GM21737 (cell line): Measurements from ENCODE around the gene PRUNE2.

ENCODE experiments used
- ATAC-seq: cut with Tn5 transposase; IDR thresholded peaks from one replicate; pipeline ENCODE4 v1.9.1; 2021; ENCODE audit warnings: mild to moderate bottlenecking, moderate library complexity; ENCODE audit not compliant: unreplicated experiment

Gene PRUNE2

GRCh38 chr9:76581731-76582130 is 324.2 kb downstream of the PRUNE2 start:
- ATAC-seq: no peak

GRCh38 chr9:76580820-76581219 is 325.1 kb downstream of the PRUNE2 start:
- ATAC-seq: no peak

- no peak for ATAC-seq
Measured at GRCh38 chr9:76580188-76580587, 325.7 kb downstream of the PRUNE2 start.

GRCh38 chr9:76576344-76576743 is 329.6 kb downstream of the PRUNE2 start:
- ATAC-seq: peak; percentile 74

DNA sequence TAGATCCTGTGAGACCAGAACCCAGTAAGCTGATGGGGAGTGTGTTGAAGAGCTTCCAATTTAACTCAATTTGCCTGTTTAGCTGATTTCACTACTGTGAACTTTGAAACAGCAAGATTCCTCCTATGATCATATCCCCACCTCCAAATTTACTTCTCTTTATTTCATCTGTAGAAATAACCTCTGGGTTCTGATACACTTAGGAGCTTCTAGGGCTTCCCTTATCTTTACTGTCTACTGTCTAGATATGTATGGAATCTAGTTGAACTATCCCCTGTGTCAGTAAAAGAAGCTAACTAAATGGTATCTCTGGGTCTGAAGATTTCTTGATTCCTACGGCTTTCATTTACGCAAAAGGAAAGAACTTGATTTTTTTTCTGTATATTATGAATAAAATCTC is 330.2 kb downstream of the PRUNE2 start:
- no peak for ATAC-seq

- ATAC-seq: no peak
Measured at GRCh38 chr9:76573905-76574760, 331.8 kb downstream of the PRUNE2 start.

GRCh38 chr9:76573408-76573807 is 332.5 kb downstream of the PRUNE2 start:
- no peak for ATAC-seq

GRCh38 chr9:76572151-76572550 is 333.8 kb downstream of the PRUNE2 start:
- no peak for ATAC-seq

GRCh38 chr9:76571743-76572146 is 334.2 kb downstream of the PRUNE2 start:
- ATAC-seq: no peak

GRCh38 chr9:76571288-76571687 is 334.6 kb downstream of the PRUNE2 start:
- no peak for ATAC-seq

GRCh38 chr9:76570826-76571225 is 335.1 kb downstream of the PRUNE2 start:
- ATAC-seq: no peak

- ATAC-seq: no peak
Measured at GRCh38 chr9:76567086-76567485, 338.8 kb downstream of the PRUNE2 start.

DNA sequence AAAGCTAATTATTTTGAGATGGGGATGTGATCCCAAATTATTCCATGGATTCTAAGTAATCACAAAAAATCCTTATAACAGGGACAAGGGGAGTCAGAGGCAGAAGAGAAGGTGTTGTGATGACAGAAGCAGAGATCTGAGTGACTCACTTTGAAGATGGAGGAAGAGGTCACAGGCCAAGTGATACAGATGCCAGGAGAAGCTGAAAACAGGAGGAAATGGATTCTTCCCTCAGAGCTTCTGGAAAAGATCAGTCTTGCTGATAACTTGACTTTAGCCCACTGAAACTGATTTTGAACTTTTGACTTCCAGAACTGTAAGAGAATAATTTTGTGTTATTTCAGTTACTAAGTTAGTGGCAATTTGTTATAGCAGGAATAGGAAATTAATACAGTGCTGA is 341.6 kb downstream of the PRUNE2 start:
- ATAC-seq: no peak

GRCh38 chr9:76562511-76562911 is 343.4 kb downstream of the PRUNE2 start:
- no peak for ATAC-seq

GRCh38 chr9:76561900-76562299 is 344.0 kb downstream of the PRUNE2 start:
- no peak for ATAC-seq
